D721Med (cell line): ENCODE measurements around the gene TSKU.

Experiments used
- DNase-seq: peaks from one replicate; pipeline ENCODE4 v3.0.0; 2011; ENCODE audit warnings: low spot score; ENCODE audit not compliant: insufficient read length
- FAIRE-seq: peaks from 2 replicates; lab custom pipeline; 2011; peaks lifted over from hg19 to GRCh38; lab: Jason Lieb, UNC
- CTCF ChIP-seq: IDR thresholded peaks from 2 replicates; pipeline ENCODE4 v1.5.1; 2012; ENCODE audit warnings: mild to moderate bottlenecking, control low read depth; ENCODE audit not compliant: insufficient read depth; ENCODE audit errors: missing control alignments

TSKU gene

DNA sequence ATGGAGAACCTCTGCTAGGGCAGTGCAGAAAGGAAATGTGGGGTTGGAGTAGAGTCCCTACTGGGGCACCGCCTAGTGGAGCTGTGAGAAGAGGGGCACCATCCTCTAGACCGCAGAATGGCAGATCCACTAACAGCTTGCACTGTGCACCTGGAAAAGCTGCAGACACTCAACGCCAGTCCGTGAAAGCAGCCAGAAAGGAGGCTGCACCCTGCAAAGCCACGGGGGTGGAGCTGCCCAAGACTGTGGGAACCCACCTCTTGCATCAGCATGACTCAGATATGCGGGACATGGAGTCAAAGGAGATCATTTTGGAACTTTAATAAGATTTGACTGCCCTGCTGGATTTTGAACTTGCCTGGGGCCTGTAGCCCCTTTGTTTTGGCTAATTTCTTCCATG, 8.7 kb downstream of the TSKU start:
- DNase-seq (no peak), FAIRE-seq (no peak)
- no peak for TF ChIP-seq CTCF

DNA sequence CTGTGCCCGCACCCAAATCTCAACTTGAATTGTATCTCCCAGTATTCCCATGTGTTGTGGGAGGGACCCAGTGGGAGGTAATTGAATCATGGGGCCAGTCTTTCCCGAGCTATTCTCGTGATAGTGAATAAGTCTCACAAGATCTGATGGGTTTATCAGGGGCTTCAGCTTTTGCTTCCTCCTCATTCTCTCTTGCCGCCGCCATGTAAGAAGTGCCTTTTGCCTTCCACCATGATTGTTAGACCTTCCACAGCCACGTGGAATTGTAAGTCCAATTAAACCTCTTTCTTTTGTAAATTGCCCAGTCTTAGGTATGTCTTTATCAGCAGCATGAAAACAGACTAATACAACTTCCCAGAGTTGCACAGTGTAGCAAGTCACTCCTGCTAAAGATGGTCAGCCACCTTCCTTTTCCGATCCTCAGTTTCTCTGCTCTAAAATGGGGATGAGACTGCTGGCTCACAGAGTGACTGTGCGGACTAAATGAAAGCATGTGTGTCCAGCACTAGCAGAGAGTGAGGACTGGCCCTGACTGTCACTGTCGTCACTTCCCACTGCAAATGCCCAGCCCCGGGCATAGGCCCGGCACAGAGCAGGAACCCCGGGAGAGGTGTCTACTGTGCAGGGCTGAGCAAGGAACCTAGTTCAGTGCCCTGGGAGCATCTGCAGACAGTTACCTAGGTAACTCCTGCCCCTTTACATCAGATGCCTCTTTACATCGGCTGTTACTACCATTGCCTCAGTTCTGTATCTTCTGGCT, 9.5 kb downstream of the TSKU start:
- no peak for DNase-seq
- no peak for FAIRE-seq
- no peak for TF ChIP-seq CTCF

DNA sequence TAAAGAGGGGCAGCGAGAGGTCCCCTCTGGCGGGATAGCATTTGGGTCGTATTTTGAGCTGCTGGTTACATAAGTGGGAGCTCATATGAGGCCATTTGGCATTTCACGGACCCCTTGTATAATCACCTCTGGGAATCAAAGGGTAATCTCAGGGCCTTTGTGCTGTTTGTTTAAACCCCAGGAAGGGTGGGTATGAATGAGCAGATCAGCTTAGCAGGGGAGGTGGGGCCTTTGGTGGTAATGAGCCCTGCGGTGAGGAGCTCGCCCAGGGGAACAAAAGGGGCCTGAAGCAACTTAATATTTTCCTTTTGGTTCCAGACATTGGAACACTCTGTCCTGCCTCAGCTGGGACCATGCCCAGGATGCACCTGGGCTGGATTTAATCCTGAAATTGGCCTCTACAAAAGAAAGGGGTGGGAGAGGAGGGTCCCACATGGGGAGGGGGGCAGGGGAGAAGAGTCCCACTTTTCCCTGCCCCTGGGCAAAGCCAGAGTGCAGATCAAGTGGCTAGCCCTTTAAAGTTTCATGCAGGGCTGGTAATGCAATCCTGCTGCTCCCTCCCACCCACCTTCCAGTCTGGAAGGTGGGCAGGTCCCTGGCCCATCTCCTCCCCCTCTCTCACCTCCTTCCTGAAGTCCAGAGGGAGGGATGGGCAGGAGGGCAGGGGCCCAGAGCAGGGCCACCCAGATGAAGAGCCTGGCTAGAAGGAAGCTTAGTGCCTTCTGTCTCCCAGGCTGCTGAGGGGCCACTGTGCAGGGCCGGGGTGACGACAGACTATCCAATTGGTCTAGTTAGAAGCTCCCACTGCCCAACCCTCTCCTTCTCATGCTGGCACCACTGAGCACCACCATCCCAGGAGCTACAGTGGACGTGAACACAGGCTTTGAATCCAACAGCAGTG, 10.5 kb downstream of the TSKU start:
- TF ChIP-seq CTCF, result no peak
- DNase-seq (peak; percentile 95), FAIRE-seq (no peak)

- no peak for FAIRE-seq
- DNase-seq, result no peak
- TF ChIP-seq CTCF, result no peak
These were observed 11.5 kb downstream of the TSKU start for GRCh38 chr11:76794371-76795289.

- TF ChIP-seq CTCF, result no peak
- FAIRE-seq (no peak), DNase-seq (no peak)
These were observed 12.3 kb downstream of the TSKU start for GRCh38 chr11:76795290-76795935.

- FAIRE-seq (no peak), DNase-seq (no peak)
- no peak for TF ChIP-seq CTCF
These were observed 12.8 kb downstream of the TSKU start for GRCh38 chr11:76795936-76796441.
